ENCODE measurements around the gene UPB1.

Gene UPB1

GRCh38 chr22:24576778-24577177 lies 81.6 kb downstream of the UPB1 start:
- DNase-seq = no peak
